Measurements from ENCODE around the gene CEL.

The CEL gene

GRCh38 chr9:133119103-133119845 lies 57.5 kb downstream of the CEL start:
- no peak for DNase-seq

- peak; percentile 24 for DNase-seq
Measured at GRCh38 chr9:133119846-133120500, 58.2 kb downstream of the CEL start.

DNA sequence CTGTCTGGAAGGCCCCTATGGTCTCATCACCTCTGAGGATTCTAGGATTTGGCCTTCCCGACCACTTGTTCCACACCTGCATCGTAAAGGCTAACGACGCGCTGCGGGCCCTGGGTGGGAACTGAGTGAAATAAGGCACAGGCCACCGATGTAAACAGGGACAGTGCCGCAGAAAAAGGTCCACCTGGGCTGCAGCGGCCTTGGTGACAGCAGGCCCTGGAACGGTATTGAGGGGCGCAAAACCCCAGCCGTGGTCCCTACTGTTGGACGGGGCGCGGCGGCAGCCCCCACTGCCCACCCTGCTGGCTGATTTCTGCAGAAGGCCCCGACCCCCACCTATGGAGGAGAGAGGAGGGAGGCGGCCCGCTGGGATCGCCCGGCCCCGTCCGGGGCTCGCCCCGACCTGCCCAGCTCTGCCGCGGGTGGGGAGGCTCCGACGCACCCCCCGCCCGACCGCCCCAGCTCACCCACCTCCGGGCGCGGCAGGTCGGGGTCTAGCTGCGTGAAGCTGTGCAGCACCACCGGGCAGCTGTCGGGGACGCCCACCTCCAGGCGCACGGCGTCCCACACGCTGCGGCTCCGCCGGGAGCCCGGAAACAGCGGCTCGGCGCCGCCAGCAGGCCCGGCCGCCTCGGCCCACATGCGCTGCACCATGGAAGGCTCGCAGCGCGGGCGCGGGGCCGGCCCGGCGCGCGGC lies 58.9 kb downstream of the CEL start:
- peak; percentile 24 for DNase-seq
